Measurements from ENCODE around the gene WNT7A.

DNA sequence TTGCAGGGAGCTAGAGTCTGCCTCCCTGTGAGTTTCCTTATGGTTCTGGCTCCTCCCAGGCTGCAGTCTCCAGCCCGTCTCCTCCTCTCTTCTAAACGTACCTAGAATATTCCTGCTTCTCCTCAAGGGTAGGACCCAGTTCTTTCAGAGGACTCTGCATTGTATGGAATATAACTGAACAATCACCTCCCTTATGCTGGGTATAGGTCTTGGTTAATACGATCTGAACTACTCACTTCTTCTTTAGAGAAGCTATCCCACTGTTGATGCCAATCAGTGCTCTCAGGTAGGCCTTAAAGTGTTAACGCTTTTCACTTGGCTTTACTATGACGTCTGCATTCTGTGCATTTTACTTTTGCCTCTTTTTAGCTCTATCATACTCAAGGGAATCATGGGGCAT lies 98.5 kb downstream of the WNT7A start:
- TF ChIP-seq POLR2A (IDR thresholded peaks at IDR 0.05; ENCODE audit: low read depth, low read length) (no peak), POLR2AphosphoS5 (IDR thresholded peaks at IDR 0.05; ENCODE audit: low read depth, low read length) (no peak), TAF1 (IDR thresholded peaks at IDR 0.05; ENCODE audit: borderline replicate concordance, low read depth, low read length) (no peak)

Data from GM12892 (cell line).